DOHH2 (cell line): ENCODE measurements around the gene E2F4.
A peak's percentile ranks its signal among the peaks of the same experiment; 100 is the strongest.

Experiments used
- H3F3A ChIP-seq: fragments of 200-600 bp; sonication (generic), shearing (Covaris generic); 2 replicates; pipeline ENCODE4 v1.6.0; 2016; ENCODE audit warnings: antibody characterized with exemption, mild to moderate bottlenecking; ENCODE audit not compliant: control insufficient read depth, insufficient read depth
- H3K27ac ChIP-seq: fragments of 200-600 bp; sonication (generic); 2 replicates; pipeline ENCODE4 v1.5.1; 2014; ENCODE audit warnings: low read depth, mild to moderate bottlenecking, low read length, moderate library complexity
- H3K27me3 ChIP-seq: fragments of 200-600 bp; sonication (generic); 2 replicates; pipeline ENCODE4 v1.6.1; 2014; ENCODE audit warnings: mild to moderate bottlenecking, low read length, mixed read lengths; ENCODE audit not compliant: control insufficient read depth
- H3K36me3 ChIP-seq: fragments of 200-600 bp; sonication (generic); 2 replicates; pipeline ENCODE4 v1.6.1; 2014; ENCODE audit warnings: mild to moderate bottlenecking, low read length, moderate library complexity, mixed read lengths; ENCODE audit not compliant: control insufficient read depth
- H3K4me1 ChIP-seq: fragments of 200-600 bp; sonication (generic); 2 replicates; pipeline ENCODE4 v1.6.1; 2014; ENCODE audit warnings: mild to moderate bottlenecking, low read length, mixed read lengths; ENCODE audit not compliant: control insufficient read depth
- H3K4me2 ChIP-seq: fragments of 200-600 bp; sonication (generic); 2 replicates; pipeline ENCODE4 v1.6.0; 2014; ENCODE audit warnings: mild to moderate bottlenecking, low read length, moderate library complexity
- H3K4me3 ChIP-seq: fragments of 200-600 bp; sonication (generic); 2 replicates; pipeline ENCODE4 v1.5.1; 2014; ENCODE audit warnings: mild to moderate bottlenecking, low read length, mixed read lengths
- H3K79me2 ChIP-seq: fragments of 200-600 bp; sonication (generic); 2 replicates; pipeline ENCODE4 v1.6.1; 2014; ENCODE audit warnings: mild to moderate bottlenecking, low read length, mixed read lengths; ENCODE audit not compliant: control insufficient read depth
- H3K9me2 ChIP-seq: fragments of 200-600 bp; sonication (generic); replicated peaks from 2 replicates; pipeline ENCODE4 v1.6.1; 2014; ENCODE audit warnings: mild to moderate bottlenecking, low read length, mixed read lengths; ENCODE audit not compliant: control insufficient read depth
- H3K9me3 ChIP-seq: fragments of 200-600 bp; sonication (generic); 2 replicates; pipeline ENCODE4 v1.6.1; 2014; ENCODE audit warnings: antibody characterized with exemption, low read length, mixed read lengths; ENCODE audit not compliant: control insufficient read depth, insufficient read depth
- H4K20me1 ChIP-seq: fragments of 200-600 bp; sonication (generic); 2 replicates; pipeline ENCODE4 v1.6.0; 2014; ENCODE audit warnings: low read depth, mild to moderate bottlenecking, antibody characterized with exemption, low read length, moderate library complexity; ENCODE audit not compliant: control insufficient read depth, insufficient read depth
- CTCF ChIP-seq: fragments of 200-600 bp; sonication (generic); IDR thresholded peaks from one replicate; pipeline ENCODE4 v1.5.1; 2014; ENCODE audit warnings: antibody characterized with exemption, mild to moderate bottlenecking, low read depth, low read length; ENCODE audit not compliant: poor library complexity, severe bottlenecking
- EZH2phosphoT487 ChIP-seq: fragments of 200-600 bp; sonication (generic); IDR thresholded peaks from 2 replicates; pipeline ENCODE4 v1.6.1; 2017; ENCODE audit warnings: borderline replicate concordance, mild to moderate bottlenecking, antibody characterized with exemption, low read length, moderate library complexity, mixed read lengths

The E2F4 gene

DNA sequence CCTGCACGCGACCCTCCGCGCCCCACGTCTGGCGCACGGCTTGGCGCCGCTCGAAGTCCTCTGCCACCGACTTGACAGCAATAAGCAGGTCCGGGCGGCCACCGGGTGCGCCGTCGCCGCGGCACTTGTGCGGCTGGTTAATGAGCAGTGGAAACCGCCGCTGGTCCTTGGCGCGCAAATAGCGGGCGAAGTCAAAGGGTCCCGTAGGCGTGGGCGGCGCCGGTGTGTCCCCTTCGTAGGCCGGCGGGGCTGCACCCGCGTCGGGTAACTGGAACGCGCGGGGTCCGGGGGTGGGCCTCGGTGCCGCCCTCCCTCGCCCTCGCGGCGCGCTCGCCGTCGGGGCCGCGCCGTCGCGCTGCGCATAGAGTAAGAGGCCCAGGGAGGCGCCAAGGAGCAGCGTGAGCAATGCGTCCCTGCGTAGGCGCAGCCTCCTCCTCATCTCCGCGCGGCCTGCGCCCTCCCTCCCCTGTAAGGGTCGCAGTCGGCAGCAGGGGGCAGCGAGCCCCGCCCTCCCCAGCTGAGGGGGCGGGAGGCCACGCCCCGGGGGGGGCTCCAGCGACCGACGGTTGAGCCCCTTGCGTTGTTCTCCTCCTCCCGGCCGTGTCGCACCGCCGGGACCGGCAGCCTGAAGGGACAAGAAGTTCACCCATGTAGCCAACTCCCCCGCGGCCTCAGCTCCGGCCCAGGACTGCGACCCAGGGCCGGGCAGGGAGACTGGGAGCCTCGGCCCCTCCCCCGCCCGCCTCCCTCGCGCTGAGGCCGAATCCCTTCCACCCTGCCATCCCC lies 41.7 kb upstream of the E2F4 start:
- Histone ChIP-seq H3K27me3 (peaks cover 13% of the 10 kb centered on the region; the same call in 1 of the 2 replicates), H4K20me1 (no peaks in the 10 kb centered on the region; the same call in 1 of the 2 replicates), H3K36me3 (peaks cover 17% of the 10 kb centered on the region; the same call in 1 of the 2 replicates), H3K79me2 (no peaks in the 10 kb centered on the region), H3K4me2 (peak overlapping the region; percentile 49), H3K4me3 (peak overlapping the region; percentile 44), H3K9me2 (no peaks in the 10 kb centered on the region), H3K27ac (no peak overlapping the region), H3K4me1 (peaks cover 6% of the 10 kb centered on the region; the same call in 1 of the 2 replicates), H3F3A (no peaks in the 10 kb centered on the region; the same call in 1 of the 2 replicates), H3K9me3 (no peaks in the 10 kb centered on the region)
- TF ChIP-seq CTCF (no peak), EZH2phosphoT487 (no peak)

GRCh38 chr16:67150833-67151396 lies 41.0 kb upstream of the E2F4 start, which contains the start of gene B3GNT9:
B3GNT9 (minus strand) TSS chr16:67150998; CDS start chr16:67150485, 513 bp downstream.
- H3F3A ChIP-seq: no peaks in the 10 kb centered on the region; the same call in 1 of the 2 replicates
- H3K9me2 ChIP-seq: no peaks in the 10 kb centered on the region
- no peak within 1 kb of the TSS for H3K27ac ChIP-seq
- peaks cover 15% of the 10 kb centered on the region; the same call in 1 of the 2 replicates for H3K36me3 ChIP-seq
- peaks cover 12% of the 10 kb centered on the region; the same call in 1 of the 2 replicates for H3K4me1 ChIP-seq
- TF ChIP-seq EZH2phosphoT487 (no peak), CTCF (no peak)
- no peaks in the 10 kb centered on the region for H3K79me2 ChIP-seq
- H4K20me1 ChIP-seq: no peaks in the 10 kb centered on the region; the same call in 1 of the 2 replicates
- no peaks in the 10 kb centered on the region for H3K9me3 ChIP-seq
- H3K4me3 ChIP-seq: peak within 1 kb of the TSS; percentile 44
- peak within 1 kb of the TSS; percentile 49 for H3K4me2 ChIP-seq
- H3K27me3 ChIP-seq: peaks cover 18% of the 10 kb centered on the region

- H3K9me2 ChIP-seq: no peaks in the 10 kb centered on the region
- no peaks in the 10 kb centered on the region; the same call in 1 of the 2 replicates for H3F3A ChIP-seq
- peaks cover 12% of the 10 kb centered on the region; the same call in 1 of the 2 replicates for H3K4me1 ChIP-seq
- TF ChIP-seq CTCF (no peak), EZH2phosphoT487 (no peak)
- H3K27me3 ChIP-seq: peaks cover 20% of the 10 kb centered on the region
- H3K36me3 ChIP-seq: peaks cover 14% of the 10 kb centered on the region; the same call in 1 of the 2 replicates
- H3K27ac ChIP-seq: no peak overlapping the region
- no peaks in the 10 kb centered on the region for H3K9me3 ChIP-seq
- H3K4me3 ChIP-seq: no peak overlapping the region
- H4K20me1 ChIP-seq: peaks cover under 1% of the 10 kb centered on the region; the same call in 1 of the 2 replicates
- no peaks in the 10 kb centered on the region for H3K79me2 ChIP-seq
- H3K4me2 ChIP-seq: 0 out of 2 replicates have a peak overlapping the region, but pooled peaks have one; percentile 49
Measured at GRCh38 chr16:67151431-67152097, 40.4 kb upstream of the E2F4 start.
